Ecto neural progenitor cell (in vitro differentiated cells): ENCODE data around the gene PP2D1.
"Not testable (repeated sequence)": the region's sequence is repeated elsewhere in the genome, so short reads cannot be mapped to it uniquely, and the experiment has no call there.

ENCODE experiments used
- DNase-seq: peaks from one replicate; pipeline ENCODE4 v3.0.0-alpha.2; 2018; ENCODE audit warnings: low spot score

PP2D1 gene

DNA sequence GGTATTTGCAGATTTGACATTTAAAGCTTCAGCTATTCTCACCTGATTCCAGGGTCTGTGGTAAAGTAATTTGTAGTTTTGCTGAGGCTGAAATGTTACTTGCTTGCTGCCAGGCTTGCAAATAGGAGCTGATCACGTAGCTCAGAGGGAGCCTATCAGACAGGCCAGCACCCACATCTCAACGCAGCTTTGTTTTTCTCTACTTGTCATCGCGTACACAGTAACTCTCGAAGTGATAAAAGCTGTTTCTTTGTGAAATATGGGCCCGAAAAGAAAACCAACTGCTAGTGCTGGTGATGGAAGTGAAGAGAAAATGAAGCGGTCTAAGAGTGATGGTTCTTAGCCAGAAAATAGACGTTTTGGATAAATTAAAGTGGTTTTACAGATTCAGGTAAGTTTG, 41.7 kb downstream of the PP2D1 start:
- no peak for DNase-seq

DNA sequence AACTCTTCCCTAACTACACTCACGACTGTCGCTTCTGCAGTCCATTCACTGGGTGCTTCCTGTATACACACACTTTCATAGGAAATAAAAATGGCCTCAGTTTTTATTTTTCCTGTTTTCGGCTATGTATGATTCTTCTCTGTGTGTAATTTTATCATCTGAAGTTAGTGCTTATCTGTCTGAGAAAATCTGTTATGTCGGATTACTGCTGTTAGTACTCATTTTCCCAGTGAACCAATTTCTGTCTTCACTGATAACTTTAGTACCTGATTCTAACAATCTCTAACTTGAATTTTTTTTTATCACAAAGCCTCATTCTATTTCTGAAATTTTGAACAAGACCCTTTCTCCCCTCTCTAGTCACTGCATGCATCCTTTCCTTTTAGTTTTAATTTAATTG, 44.3 kb downstream of the PP2D1 start:
- no peak for DNase-seq

DNA sequence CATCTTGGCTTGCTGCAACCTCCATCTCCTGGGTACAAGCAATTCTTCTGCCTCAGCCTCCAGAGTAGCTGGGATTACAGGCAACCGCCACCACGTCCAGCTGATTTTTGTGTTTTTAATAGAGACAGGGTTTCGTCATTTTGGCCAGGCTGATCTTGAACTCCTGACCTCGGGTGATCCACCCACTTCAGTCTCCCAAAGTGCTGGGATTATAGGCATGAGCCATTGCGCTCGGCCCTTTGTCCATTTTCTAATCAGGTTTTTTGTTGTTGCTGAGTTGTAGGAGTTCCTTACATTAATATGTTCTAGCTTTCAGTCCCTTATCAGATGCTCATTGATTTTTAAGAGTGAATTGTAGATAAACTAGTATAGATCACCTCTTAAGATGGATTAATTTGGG, 44.9 kb downstream of the PP2D1 start:
- DNase-seq, result no peak

DNA sequence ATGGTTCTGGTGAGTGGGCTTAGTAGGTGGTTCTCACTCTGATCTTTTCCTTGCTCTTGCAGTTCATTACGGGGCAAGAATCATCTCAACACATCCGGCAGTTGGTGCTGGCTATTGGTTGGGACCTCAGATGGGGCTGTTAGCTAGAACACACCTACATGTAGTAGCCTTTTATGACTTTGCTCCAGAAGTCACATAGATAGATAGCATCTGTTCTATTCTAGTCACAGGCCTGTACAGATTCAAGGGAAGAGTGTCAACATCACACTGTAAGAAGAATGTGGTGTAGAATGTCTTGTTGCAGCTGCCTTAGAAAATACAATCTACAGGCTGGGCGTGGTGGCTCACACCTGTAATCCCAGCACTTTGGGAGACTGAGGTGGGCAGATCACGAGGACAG, 50.1 kb downstream of the PP2D1 start:
- no peak for DNase-seq

DNA sequence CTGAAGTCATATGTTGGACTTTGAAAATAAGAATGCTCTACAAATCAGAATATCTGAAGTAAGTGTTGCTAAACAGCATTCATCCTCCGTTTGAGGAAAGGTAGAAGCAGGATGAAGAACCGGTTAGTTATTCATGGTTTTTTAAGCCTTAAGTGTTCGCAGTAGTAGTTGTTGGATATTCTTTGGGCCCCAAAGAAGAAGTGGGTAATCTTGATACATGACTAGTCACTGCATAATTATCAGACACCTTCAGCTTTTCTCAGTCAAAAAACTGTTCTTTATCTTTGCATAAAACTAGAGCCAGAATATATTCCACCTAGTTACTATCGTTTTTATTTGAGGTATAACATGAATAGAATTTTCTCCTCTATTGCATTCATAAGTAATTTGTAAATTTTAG, 51.4 kb downstream of the PP2D1 start:
- DNase-seq, result no peak

DNA sequence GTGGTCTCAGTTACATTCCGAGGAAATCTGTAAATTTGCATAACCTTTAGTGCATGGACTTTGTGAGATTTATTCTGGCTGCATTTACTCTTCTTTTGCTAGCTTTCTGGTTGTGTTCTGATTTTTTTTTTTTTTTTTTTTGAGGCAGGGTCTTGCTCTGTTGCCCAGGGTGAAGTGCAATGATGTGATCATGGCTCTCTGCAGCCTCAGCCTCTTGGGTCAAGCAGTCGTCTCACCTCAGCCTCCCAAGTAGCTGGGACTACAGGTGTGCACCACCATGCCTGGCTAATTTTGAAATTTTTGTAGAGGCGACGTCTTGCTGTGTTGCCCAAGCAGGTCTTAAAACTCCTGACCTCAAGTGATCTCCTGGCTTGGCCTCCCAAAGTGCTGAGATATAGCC, 52.6 kb downstream of the PP2D1 start:
- DNase-seq, result no peak

DNA sequence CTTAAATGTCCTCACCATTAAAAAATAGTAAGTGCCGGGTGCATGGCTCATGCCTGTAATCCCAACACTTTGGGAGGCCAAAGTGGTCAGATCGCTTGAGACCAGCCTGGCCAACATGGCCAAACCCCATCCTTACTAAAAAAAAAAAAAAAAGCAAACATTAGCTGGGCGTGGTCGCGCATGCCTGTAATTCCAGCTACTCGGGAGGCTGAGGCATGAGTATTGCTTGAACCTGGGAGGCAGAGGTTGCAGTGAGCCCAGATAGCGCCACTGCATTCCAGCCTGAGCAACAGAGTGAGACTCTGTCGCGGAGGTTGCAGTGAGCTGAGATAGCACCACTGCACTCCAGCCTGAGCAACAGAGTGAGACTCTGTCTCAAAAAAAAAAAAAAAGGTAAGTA, 54.7 kb downstream of the PP2D1 start:
- not testable (repeated sequence) for DNase-seq

DNA sequence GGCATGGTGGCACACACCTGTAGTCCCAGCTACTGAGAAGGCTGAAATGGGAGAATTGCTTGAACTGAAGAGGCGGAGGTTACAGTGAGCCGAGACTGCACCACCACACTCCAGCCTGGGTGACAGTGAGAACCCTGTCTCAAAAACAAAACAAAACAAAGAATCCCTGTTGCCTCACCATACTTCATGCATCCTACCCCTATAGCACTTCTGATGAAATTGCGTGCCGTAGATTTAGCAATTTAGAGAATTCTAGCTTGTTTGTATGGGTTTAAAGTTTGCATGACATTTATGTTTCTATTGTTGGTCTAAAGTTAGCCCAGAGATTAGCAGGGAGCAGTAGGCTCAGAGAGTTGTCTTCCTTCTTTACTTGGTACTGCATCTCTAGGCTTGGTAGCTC, 57.4 kb downstream of the PP2D1 start:
- no peak for DNase-seq

DNA sequence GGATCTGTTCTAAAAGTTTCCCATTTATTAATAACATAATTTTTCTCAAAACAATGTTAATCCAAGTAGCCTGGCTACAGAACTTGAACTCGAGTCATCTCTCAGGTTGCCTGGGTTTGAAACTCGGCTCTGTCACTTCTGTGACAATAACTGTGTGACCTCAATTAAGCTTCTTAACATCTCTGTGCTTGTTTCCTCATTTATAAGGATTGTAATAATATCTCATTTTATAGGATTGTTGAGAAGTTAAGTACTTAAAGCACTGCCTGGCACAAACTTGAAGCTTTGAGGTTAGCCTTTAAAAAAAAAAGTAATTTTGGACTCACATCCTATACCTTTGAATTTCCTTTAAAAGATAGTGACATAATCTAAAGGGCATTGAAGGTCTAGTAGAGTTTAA, 61.7 kb downstream of the PP2D1 start:
- no peak for DNase-seq

DNA sequence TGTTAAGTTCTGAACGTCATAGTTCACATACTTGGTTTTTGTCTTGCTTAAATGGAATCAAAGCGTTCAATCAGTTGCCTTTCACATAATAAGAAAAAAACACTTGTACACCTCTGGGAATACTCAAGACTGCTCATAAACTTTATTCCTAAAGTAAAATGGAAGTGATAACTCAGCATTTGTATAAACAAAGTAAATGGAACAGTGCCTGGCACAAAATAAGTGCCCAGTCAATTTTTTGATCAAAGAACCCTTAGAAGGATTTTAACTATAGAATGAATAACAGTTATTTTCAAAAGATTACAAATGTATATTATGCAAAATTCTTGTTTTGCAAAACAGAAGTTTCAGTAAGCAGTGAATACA, 63.9 kb downstream of the PP2D1 start:
- DNase-seq, result no peak

DNA sequence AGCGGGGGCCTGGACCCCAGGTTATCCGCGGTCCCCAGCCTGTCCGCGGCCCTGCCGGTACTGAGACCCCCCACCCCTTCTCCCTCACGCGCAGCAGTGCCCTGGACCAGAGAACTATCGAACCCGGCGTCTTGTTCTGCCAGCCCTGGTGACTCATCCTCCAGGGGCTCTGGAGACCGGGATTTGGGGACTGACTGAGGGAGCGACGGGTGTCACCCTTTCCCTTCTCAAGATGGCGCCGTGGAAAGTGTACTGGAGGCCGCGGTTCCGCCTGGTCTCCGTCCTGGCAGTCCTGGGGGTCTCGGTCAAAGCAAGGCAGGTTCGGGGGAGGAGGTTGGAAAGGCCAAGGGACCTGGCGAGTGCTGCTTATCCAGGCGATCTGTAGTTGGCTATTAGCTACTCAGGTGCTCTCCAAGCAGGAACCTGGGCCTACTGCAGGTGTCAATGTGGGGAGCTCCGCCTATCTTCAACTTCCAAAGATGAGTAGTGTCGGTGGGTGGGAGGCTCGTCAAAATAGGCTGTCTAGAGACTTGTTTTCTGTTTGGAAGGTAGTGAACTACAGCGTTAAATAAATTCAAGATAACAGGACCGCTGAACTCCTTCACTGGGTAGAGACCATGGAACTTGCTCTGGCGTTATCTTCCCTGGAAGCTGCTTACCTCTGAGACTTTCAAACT, 64.4 kb downstream of the PP2D1 start:
- peak; percentile 67 for DNase-seq

DNA sequence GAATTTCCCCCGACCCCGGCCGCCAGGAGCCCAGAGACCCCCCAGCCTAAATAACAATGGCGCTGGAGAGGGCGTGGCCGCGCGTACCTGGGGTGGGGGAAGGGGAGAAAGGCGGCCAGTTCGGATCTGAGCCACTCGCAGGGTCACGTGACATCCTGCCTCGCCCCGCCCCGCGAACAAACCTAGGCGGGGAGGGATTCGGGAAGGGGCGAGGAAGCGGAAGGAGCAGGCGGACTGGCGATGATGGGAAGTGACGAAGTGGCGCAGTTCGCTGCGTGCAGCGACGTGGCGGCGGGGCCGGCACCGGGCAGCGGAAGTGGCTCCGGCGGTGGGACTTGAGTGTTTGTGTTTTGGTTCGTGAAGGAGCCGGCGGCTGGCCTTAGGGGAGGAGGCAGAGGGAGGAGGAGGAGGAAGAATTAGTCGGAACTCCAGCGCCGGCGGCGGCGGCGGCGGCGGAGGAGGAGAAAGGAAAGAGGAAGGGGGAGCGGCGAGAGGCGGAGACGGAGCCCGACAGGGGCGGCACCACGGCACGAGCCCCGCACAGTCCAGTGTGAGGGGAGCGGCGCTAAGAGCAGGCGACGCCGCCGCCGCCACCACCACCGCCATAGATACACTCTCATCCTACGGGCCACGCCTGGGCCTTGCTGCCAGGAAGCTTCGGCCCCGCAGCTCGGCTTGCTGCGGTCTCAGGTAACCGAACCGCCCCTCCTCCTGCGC, 65.1 kb downstream of the PP2D1 start, which contains the start of gene RAB5A:
TSS of gene RAB5A (plus strand) at position 266 of the 717 bp plus-strand sequence. CDS start 3,802 bp downstream, outside the sequence.
- peak; percentile 97 for DNase-seq

DNA sequence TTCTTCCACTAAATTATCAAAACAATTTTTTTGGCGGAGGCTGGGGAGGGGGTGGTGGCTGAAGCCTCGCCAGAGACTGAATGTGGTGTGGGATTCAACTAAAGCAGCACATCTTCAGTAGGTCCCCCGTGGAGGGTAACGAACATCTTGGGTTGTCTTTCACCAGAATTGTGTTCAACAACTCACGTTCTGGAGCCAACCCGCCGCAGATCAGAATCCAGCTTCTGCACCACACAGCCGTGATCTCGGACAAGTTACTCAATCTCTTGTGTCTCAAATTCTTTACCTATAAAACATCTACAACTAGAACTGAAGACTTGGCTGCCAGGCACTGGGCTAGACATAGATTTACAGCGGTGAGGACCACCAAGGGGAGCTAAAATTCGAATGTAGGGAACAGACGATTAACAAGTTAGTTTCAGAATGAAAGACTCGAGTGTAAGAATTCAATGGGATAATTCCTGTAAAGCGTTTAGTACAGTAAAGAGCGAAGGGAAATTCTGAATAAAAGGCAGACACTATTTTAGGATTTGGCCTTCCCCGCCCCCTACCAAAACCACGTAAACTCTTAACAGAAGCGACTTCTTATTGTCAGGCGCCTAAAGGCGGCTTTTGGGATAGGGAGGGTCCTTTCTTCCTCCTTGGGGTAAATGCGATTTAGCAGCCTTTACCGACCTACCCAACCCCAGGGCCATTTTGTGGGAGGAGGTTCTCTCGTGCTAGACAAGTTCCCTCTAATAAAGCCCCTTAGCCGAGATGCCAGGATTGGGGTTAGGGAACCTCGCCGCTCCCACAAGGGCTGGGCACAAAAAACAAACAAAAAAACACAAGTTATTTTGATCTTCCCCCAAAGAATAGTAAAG, 65.9 kb downstream of the PP2D1 start:
- DNase-seq, result no peak

DNA sequence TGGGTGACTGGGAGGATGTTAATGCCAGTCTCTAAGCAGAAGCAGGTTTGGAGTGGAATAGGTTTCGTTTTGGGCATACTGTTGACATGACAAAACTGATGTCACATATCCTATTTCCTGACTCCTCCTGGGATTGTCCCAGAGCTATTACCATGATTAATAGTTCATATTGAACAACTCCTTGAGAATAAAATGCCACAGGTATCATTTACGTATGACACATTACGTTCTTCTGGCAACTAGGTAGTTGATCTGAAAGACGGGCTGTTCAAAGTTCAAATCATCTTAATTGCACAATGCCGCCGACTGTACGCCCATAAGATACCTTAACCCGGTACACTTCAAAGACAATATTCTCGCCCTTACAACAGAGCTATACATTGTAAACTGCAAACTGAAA, 66.5 kb downstream of the PP2D1 start:
- no peak for DNase-seq

DNA sequence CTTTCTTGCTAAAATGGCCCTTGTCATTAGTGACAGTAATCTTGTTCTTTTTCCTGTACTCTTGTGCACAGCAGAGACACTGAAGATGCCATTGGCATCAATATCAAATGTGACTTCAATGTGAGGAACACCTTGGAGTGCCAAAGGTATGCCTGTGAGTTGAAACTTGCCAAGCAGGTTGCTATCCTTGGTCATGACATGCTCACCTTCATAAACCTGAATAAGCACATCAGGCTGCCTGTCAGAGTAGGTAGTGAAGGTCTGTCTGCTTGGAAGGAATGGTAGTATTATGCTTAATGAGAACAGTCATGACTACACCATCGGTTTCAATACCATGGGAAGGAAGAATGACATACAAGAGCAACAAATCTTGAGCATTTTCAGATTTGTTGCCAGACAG, 71.4 kb downstream of the PP2D1 start:
- DNase-seq, result no peak

DNA sequence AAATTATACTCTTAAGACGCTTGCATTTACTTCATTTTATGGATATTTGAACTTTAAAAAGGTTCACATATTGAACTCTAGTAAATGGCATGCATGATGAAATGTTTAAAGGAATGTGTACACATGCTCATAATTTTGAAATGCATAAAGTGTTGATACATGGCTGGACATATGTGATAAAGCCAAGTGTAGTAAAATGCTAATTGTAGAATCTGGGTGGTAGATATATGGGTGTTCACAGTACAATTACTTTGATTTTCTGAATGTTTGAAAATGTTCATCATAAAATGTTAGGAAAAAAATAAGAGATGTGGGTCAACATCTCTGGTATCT, 73.8 kb downstream of the PP2D1 start:
- no peak for DNase-seq

DNA sequence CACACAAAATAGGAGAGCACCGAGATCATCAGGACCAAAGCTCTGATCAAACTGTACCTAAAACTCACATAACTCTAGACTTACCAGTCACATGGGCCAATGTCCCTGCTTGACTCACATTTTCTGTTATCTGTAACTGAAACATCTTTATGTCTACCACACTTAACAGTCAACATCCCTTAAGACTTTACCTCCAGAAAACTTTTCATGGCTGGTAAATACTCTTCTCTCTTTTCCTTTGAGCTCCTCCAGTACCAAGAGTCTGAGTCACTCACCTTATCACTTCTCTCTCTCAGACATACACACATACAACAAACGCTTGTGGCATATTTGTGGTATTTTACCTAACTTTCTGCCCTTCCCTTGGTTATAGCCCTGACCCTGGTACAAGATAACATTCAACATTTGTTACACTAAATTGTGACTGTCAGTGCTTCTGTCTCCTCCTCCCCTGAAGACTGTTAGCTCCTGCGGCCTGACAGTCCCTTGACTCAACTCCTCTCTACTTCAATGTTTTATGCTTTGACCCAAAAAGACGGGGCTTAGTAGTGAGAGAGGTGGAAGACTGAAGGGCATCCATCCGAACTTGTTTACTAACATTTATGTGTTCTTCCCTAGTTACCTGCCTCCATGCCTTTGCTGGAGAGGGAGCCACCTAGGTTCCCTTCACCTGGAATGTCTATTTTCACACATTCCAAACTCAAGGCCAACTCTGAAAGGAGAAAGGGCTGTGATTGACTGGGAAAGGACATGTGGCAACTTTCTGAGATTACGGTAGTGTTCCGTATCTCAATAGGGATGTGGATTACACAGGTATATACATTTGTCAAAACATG, 74.4 kb downstream of the PP2D1 start:
- DNase-seq, result no peak
